Stimulated activated effector memory CD8-positive, alpha-beta T cell treated with anti-CD3 and anti-CD28 coated beads, Interleukin-12 subunit alpha, Interleukin-12 subunit beta, amount 100 ng/mL, for 72 hours (primary cell): ENCODE results near the gene PXDN.
"Not testable (repeated sequence)": the region's sequence is repeated elsewhere in the genome, so short reads cannot be mapped to it uniquely, and the experiment has no call there.

Source experiments
- ATAC-seq: fragments of 150-1000 bp; cut with Tn5 transposase; 2 replicates; pipeline ENCODE4 v1.10.0; 2021
- DNase-seq, 2 donors: peaks; one replicate each; pipeline ENCODE4 v3.0.0; 2021 to 2022; ENCODE audit warnings: low spot score in 2 of 2
- H3K27ac Mint-ChIP-seq: one replicate; pipeline ENCODE4 v1.8.0; 2022; ENCODE audit warnings: mild to moderate bottlenecking, mixed read lengths
- H3K36me3 Mint-ChIP-seq: one replicate; pipeline ENCODE4 v1.8.0; 2022; ENCODE audit warnings: mild to moderate bottlenecking, mixed read lengths
- H3K4me1 Mint-ChIP-seq: one replicate; pipeline ENCODE4 v1.8.0; 2022; ENCODE audit warnings: mixed read lengths
- H3K4me3 Mint-ChIP-seq: one replicate; pipeline ENCODE4 v1.8.0; 2022; ENCODE audit warnings: mild to moderate bottlenecking, mixed read lengths
- H3K9me3 Mint-ChIP-seq: one replicate; pipeline ENCODE4 v1.8.0; 2022; ENCODE audit warnings: mixed read lengths

The PXDN gene

DNA sequence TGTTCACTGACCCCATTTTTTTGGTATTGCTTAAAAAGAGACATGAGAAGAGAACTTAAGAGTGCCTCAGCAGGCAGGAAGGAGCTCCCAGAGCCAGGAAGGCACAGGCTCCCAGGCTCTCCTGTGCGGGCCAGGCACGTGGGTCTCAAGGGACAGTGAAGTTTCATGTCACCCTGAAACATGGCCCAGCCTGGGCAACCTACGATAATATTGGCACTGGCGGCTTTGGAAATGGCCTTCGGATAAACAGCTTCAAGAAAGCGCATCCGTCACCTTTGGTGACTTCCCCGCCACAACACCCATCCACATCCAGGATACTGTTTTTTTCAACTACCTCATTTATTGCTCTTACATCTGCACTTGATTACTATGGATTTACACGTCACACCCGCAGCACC, 30.5 kb downstream of the PXDN start:
- no peak overlapping the region for H3K27ac Mint-ChIP-seq
- H3K36me3 Mint-ChIP-seq = no peaks in the 10 kb centered on the region
- no peaks in the 10 kb centered on the region for H3K4me1 Mint-ChIP-seq
- peaks cover 7% of the 10 kb centered on the region for H3K9me3 Mint-ChIP-seq
- no peak overlapping the region for H3K4me3 Mint-ChIP-seq
- DNase-seq (no peak), ATAC-seq (no peak)

DNA sequence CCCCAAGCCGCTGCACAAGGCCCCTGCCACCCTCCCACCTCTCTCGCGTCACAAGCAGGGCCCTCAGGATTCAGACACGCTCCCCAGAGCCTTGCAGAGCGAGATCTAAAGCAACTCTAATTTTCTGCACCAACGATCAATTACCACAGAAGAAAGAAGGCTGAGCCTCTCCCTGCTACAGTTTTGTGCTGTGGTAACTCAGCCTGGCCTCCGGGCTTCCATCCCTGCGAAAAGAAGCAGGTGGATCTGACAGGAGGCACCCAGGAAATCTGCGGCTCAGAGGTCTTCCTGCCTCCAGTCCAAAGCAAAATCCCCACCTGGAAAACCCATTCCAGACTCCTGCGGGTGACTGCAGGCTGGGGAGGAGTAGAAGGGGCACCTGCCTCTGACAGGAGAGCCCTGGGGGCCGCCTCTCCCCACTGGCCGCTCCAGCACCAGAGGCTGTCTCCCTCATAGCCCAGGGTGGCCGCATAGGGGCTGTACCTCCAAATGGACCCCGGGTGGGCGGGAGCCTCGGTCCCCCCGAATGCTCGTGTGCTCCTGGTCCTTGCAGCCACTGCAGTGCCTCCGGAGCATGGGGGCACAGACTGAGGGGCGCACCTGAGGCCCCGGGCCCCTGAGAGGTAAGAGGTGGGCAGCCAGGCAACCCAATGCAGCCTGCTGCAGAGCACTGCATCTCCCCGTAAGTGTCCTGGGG, 31.0 kb downstream of the PXDN start:
- DNase-seq (no peak), ATAC-seq (no peak)
- Mint-ChIP-seq H3K27ac (no peak overlapping the region), H3K4me3 (no peak overlapping the region), H3K4me1 (no peaks in the 10 kb centered on the region), H3K36me3 (no peaks in the 10 kb centered on the region), H3K9me3 (peaks cover 5% of the 10 kb centered on the region)

DNA sequence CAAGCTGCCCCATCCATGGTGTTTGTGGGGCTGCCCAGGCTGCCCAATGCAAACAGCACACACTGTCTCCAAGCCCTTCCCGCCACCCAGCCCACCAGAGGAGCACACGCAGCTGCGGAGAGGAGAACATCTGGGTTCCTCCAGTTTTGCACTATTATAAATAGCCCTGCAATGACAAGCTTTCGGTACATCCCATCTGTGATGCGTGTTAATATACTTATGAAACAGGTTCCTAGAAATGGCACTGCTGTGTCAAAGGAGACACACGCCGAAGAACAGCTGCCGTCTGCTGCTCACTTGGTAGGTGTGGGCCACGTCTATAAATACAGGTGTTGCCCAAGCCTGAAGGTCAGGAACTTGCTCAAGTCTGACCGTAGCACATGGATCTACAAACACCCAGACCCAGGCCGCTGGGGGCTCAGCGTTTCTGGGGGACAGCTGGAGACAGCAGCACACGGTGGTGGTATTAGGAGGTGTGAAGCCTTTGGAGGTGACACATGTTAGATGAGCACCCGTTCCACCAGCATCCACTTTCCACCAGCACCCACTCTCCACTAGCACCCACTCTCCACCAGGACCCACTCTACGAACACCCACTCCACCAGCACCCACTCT, 34.3 kb downstream of the PXDN start:
- H3K4me1 Mint-ChIP-seq = no peaks in the 10 kb centered on the region
- DNase-seq = no peak
- no peak for ATAC-seq
- no peaks in the 10 kb centered on the region for H3K36me3 Mint-ChIP-seq
- H3K27ac Mint-ChIP-seq = no peak overlapping the region
- H3K9me3 Mint-ChIP-seq = no peaks in the 10 kb centered on the region
- H3K4me3 Mint-ChIP-seq = no peak overlapping the region

DNA sequence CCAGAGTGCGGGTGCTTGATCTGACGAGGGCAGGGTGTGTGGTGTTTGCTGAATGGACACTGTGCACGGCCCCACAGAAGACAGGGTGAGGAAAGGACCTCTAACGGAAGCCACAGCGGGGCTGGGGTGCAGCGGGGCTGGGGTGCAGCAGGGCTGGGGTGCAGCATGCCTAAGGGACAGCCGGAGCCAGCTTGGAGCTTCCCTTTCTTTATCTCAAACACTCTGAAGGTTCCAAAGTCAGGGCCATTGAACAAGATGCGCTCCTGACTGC, 35.0 kb downstream of the PXDN start:
- no peak for DNase-seq
- Mint-ChIP-seq H3K4me1 (no peaks in the 10 kb centered on the region), H3K4me3 (no peak overlapping the region), H3K36me3 (no peaks in the 10 kb centered on the region), H3K27ac (no peak overlapping the region), H3K9me3 (no peaks in the 10 kb centered on the region)
- ATAC-seq = no peak

- no peak for ATAC-seq
- H3K36me3 Mint-ChIP-seq = no peaks in the 10 kb centered on the region
- DNase-seq = no peak
- H3K4me3 Mint-ChIP-seq = no peak overlapping the region
- H3K9me3 Mint-ChIP-seq = no peaks in the 10 kb centered on the region
- no peaks in the 10 kb centered on the region for H3K4me1 Mint-ChIP-seq
- H3K27ac Mint-ChIP-seq = no peak overlapping the region
Observed at GRCh38 chr2:1708476-1709334, 35.6 kb downstream of the PXDN start.

DNA sequence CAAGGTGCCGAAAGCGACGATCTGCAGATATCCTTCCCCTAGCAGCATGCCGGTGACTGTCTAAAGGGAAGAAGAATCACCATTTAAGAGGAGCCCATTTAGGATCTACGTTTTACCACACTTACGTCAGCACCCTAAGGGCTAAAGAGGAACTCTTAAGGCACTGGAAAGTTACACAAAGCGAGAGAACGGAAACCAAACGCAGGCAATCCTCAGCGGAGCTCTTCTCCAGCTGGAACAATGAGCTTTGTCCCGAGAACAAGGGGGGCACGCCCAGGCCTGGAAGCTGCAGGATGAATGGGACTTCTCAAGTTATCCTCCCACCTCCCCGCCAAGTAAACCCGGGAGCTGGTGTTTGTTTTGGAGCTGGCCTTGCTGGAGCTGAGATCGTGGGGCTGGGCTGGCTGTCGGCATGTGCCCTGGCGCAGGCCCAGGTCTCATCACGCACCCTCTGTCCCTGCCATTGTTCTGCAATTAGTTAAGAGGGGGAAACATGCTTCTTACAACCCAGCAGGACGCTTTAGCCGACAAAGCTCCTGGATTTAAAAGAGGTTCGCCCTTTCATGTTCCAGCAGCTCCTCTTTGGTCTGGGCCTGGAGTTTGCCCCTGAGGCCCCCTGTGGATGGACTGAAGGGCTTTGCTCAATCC, 36.4 kb downstream of the PXDN start:
- H3K4me3 Mint-ChIP-seq = no peak overlapping the region
- H3K4me1 Mint-ChIP-seq = no peaks in the 10 kb centered on the region
- H3K27ac Mint-ChIP-seq = no peak overlapping the region
- H3K36me3 Mint-ChIP-seq = no peaks in the 10 kb centered on the region
- H3K9me3 Mint-ChIP-seq = no peaks in the 10 kb centered on the region
- no peak for ATAC-seq
- no peak for DNase-seq

GRCh38 chr2:1706089-1706841, 38.0 kb downstream of the PXDN start:
- not testable (repeated sequence) for H3K36me3 Mint-ChIP-seq, H3K4me1 Mint-ChIP-seq, H3K27ac Mint-ChIP-seq

GRCh38 chr2:1705557-1706076, 38.7 kb downstream of the PXDN start:
- Mint-ChIP-seq H3K9me3 (no peaks in the 10 kb centered on the region), H3K4me3 (no peak overlapping the region), H3K36me3 (no peaks in the 10 kb centered on the region), H3K27ac (no peak overlapping the region), H3K4me1 (no peaks in the 10 kb centered on the region)
- ATAC-seq (no peak), DNase-seq (no peak)

More at GRCh38 chr2:1706089-1706841, 38.0 kb downstream of the PXDN start:
- not testable (repeated sequence) for H3K9me3 Mint-ChIP-seq, ATAC-seq, H3K4me3 Mint-ChIP-seq, DNase-seq

GRCh38 chr2:1704631-1705556, 39.4 kb downstream of the PXDN start:
- H3K4me1 Mint-ChIP-seq = no peaks in the 10 kb centered on the region
- DNase-seq (no peak), ATAC-seq (peak; percentile 29)
- H3K27ac Mint-ChIP-seq = no peak overlapping the region
- H3K4me3 Mint-ChIP-seq = no peak overlapping the region
- no peaks in the 10 kb centered on the region for H3K36me3 Mint-ChIP-seq
- no peaks in the 10 kb centered on the region for H3K9me3 Mint-ChIP-seq

- Mint-ChIP-seq H3K9me3 (no peaks in the 10 kb centered on the region), H3K27ac (no peak overlapping the region), H3K36me3 (no peaks in the 10 kb centered on the region), H3K4me3 (no peak overlapping the region), H3K4me1 (no peaks in the 10 kb centered on the region)
- ATAC-seq = no peak
- DNase-seq = no peak
Observed at GRCh38 chr2:1702186-1702565, 42.1 kb downstream of the PXDN start.

DNA sequence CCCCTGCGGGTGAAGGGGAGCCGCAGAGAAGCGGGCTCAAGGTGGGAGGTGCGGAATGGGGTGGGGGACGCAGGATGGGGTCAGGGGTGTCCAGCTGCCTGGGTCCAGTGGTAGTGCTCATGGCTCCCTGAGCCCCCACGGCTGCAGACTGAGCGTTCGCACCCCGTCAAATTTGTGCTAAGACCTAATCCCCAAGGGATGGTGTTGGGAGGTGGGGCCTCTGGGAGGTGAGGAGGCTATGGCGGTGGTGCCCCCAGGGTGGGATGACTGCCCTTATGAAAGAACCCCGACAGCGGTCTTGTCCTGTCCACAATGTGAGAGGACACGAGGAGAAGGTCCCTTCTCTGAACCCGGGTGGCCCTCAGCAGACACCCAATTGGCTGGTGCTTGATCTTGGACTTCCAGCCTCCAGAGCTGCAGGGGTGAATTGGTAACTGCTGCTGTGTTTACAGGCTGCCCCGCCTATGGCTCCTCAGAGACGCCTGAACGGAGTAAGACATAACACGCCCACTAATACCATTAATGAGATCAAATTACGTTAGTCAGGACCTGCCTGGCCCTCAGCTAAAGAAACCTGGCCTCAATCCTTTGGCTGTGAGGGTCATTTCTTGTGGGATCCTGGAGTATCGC, 42.6 kb downstream of the PXDN start:
- H3K9me3 Mint-ChIP-seq = no peaks in the 10 kb centered on the region
- H3K4me1 Mint-ChIP-seq = no peaks in the 10 kb centered on the region
- no peaks in the 10 kb centered on the region for H3K36me3 Mint-ChIP-seq
- DNase-seq (no peak), ATAC-seq (peak; percentile 11)
- no peak overlapping the region for H3K4me3 Mint-ChIP-seq
- H3K27ac Mint-ChIP-seq = no peak overlapping the region

DNA sequence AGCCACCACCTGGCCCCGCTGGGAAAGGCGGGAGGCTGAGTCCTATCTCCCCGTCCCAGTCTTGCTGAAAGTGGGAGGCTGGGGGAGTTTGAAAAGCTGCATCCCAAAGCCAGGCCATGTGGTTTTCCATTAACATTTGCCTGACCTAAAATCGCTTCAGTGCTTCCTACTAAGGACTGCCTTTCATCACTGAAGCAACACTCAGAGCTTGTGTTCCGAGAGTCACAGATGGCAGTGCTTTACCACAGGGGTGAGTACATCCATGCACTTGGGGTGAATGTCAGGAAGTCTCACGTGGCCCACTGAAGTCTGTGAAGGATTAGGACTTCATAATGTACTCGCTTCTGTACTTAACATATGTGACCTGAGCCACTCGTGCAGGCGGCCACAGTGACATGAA, 43.3 kb downstream of the PXDN start:
- H3K9me3 Mint-ChIP-seq = peaks cover 4% of the 10 kb centered on the region
- H3K27ac Mint-ChIP-seq = no peak overlapping the region
- DNase-seq = no peak
- ATAC-seq = no peak
- no peak overlapping the region for H3K4me3 Mint-ChIP-seq
- H3K36me3 Mint-ChIP-seq = no peaks in the 10 kb centered on the region
- no peaks in the 10 kb centered on the region for H3K4me1 Mint-ChIP-seq

DNA sequence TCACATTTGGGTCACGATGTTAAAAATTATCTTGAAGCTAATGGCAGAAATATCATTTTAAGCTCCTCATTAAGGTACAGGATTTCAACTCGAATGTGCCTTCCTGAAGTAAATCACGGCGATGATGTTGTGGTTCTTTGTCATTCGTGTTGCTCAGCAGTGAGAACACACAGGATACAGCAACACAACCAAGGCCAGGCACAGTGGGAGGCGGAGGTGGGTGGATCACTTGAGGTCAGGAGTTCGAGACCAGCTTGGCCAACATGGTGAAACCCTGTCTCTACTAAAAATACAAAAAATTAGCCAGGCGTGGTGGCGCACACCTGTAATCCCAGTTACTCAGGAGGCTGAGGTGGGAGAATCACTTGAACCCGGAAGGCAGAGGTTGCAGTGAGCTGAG, 43.9 kb downstream of the PXDN start:
- H3K9me3 Mint-ChIP-seq, H3K4me3 Mint-ChIP-seq, H3K36me3 Mint-ChIP-seq, ATAC-seq, H3K4me1 Mint-ChIP-seq, DNase-seq, H3K27ac Mint-ChIP-seq: not testable (repeated sequence)
